Osteoblast (primary cell): ENCODE data around the gene ARHGAP1. TPM values are rescaled to one million over a fixed set of nuclear protein-coding genes. Genes with fewer than 3 reads are reported as not detected.

Source experiments
- DNase-seq: peaks from one replicate; pipeline ENCODE4 v3.0.0; 2011; ENCODE audit warnings: low spot score, mixed read lengths; ENCODE audit not compliant: insufficient read length; ENCODE audit errors: missing footprints
- H2AFZ ChIP-seq: 2 replicates; pipeline ENCODE4 v1.6.0; 2011; ENCODE audit warnings: mild to moderate bottlenecking, low read length
- H3K27ac ChIP-seq: 2 replicates; pipeline ENCODE4 v1.5.1; 2011; ENCODE audit warnings: mild to moderate bottlenecking, low read depth, low read length, moderate library complexity
- H3K27me3 ChIP-seq: 2 replicates; pipeline ENCODE4 v1.6.0; 2012; ENCODE audit warnings: mild to moderate bottlenecking, control low read depth, inconsistent platforms, low read length, moderate library complexity; ENCODE audit not compliant: insufficient read depth
- H3K36me3 ChIP-seq: 2 replicates; pipeline ENCODE4 v1.5.1; 2011; ENCODE audit warnings: mild to moderate bottlenecking, low read length, control low read depth, moderate library complexity; ENCODE audit not compliant: insufficient read depth
- H3K4me1 ChIP-seq: 2 replicates; pipeline ENCODE4 v1.5.1; 2011; ENCODE audit warnings: mild to moderate bottlenecking, low read length, control low read depth, moderate library complexity; ENCODE audit not compliant: insufficient read depth
- H3K4me2 ChIP-seq: 2 replicates; pipeline ENCODE4 v1.6.0; 2011; ENCODE audit warnings: mild to moderate bottlenecking, low read length; ENCODE audit not compliant: insufficient read depth
- H3K4me3 ChIP-seq: fragments of 200-600 bp; sonication (generic); 3 replicates; pipeline ENCODE4 v1.5.1; 2012; ENCODE audit warnings: mild to moderate bottlenecking, low read length, inconsistent platforms; ENCODE audit not compliant: insufficient read depth
- H3K79me2 ChIP-seq: 2 replicates; pipeline ENCODE4 v1.6.0; 2012; ENCODE audit warnings: mild to moderate bottlenecking, low read length, control low read depth, inconsistent platforms; ENCODE audit not compliant: insufficient read depth
- H3K9me3 ChIP-seq: 2 replicates; pipeline ENCODE4 v1.5.1; 2011; ENCODE audit warnings: low read depth, low read length, control low read depth
- H4K20me1 ChIP-seq: 2 replicates; pipeline ENCODE4 v1.6.0; 2012; ENCODE audit warnings: mild to moderate bottlenecking, low read length, control low read depth; ENCODE audit not compliant: insufficient read depth
- CTCF ChIP-seq: IDR thresholded peaks from 2 replicates; pipeline ENCODE4 v1.5.1; 2011; ENCODE audit warnings: mild to moderate bottlenecking, low read depth, low read length, moderate library complexity; ENCODE audit errors: extremely low read depth
- total RNA-seq: library from RNA; depleted of rRNA; stranded (reverse); fragments of >200 nt; gene quantifications from 2 replicates; pipeline ENCODE4 v1.2.3, GENCODE V29; 2012

Gene ARHGAP1
- total RNA-seq, 1 donor = 88.3 TPM

- Histone ChIP-seq H3K9me3 (no peaks in the 10 kb centered on the region), H3K79me2 (peaks cover 5% of the 10 kb centered on the region)
- no peak for TF ChIP-seq CTCF
Measured at GRCh38 chr11:46631676-46632075, 68.7 kb downstream of the ARHGAP1 start.

GRCh38 chr11:46630237-46630636, 70.2 kb downstream of the ARHGAP1 start:
- Histone ChIP-seq H3K9me3 (no peaks in the 10 kb centered on the region), H3K79me2 (peaks cover 14% of the 10 kb centered on the region), H3K4me1 (no peaks in the 10 kb centered on the region), H3K27me3 (no peaks in the 10 kb centered on the region), H3K4me2 (no peak overlapping the region), H3K4me3 (no peak overlapping the region), H4K20me1 (no peaks in the 10 kb centered on the region), H2AFZ (no peak overlapping the region), H3K27ac (no peak overlapping the region), H3K36me3 (peaks cover 28% of the 10 kb centered on the region)
- TF ChIP-seq CTCF = no peak
- DNase-seq = no peak

More at GRCh38 chr11:46631676-46632075, 68.7 kb downstream of the ARHGAP1 start:
- peaks cover 2% of the 10 kb centered on the region for H4K20me1 ChIP-seq
- no peaks in the 10 kb centered on the region for H3K4me1 ChIP-seq
- no peak for DNase-seq
- peaks cover 22% of the 10 kb centered on the region for H3K36me3 ChIP-seq
- no peak overlapping the region for H3K27ac ChIP-seq
- no peak overlapping the region for H2AFZ ChIP-seq
- no peaks in the 10 kb centered on the region for H3K27me3 ChIP-seq
- no peak overlapping the region for H3K4me3 ChIP-seq
- H3K4me2 ChIP-seq = no peak overlapping the region

GRCh38 chr11:46628961-46629360, 71.5 kb downstream of the ARHGAP1 start:
- H3K27ac ChIP-seq = no peak overlapping the region
- no peak for DNase-seq
- TF ChIP-seq CTCF = no peak
- no peaks in the 10 kb centered on the region for H4K20me1 ChIP-seq
- peaks cover 26% of the 10 kb centered on the region for H3K79me2 ChIP-seq
- no peaks in the 10 kb centered on the region for H3K4me1 ChIP-seq
- no peaks in the 10 kb centered on the region for H3K9me3 ChIP-seq
- no peak overlapping the region for H3K4me2 ChIP-seq
- H3K4me3 ChIP-seq = no peak overlapping the region
- H3K27me3 ChIP-seq = no peaks in the 10 kb centered on the region
- H3K36me3 ChIP-seq = peaks cover 34% of the 10 kb centered on the region
- no peak overlapping the region for H2AFZ ChIP-seq

Other genes with a start within 250 kb of the ARHGAP1 start
- gene AMBRA1, start 106.6 kb downstream of the ARHGAP1 start, total RNA-seq = 29.7 and 30.4 TPM in 2 replicates
- gene HARBI1, start 83.4 kb downstream of the ARHGAP1 start, total RNA-seq = 5.8 and 6.2 TPM in 2 replicates
- gene ATG13, start 83.1 kb downstream of the ARHGAP1 start, total RNA-seq = 70.9 and 71.9 TPM in 2 replicates
- gene ZNF408, start 412 bp upstream of the ARHGAP1 start, total RNA-seq = 16.2 and 16.3 TPM in 2 replicates
- not detected in 2 replicates for gene F2, start 18.6 kb upstream of the ARHGAP1 start, total RNA-seq
- 52.7 and 56.5 TPM in 2 replicates for gene CKAP5, start 145.7 kb upstream of the ARHGAP1 start, total RNA-seq
- 1.5 and 2.2 TPM in 2 replicates for gene LRP4, start 217.9 kb upstream of the ARHGAP1 start, total RNA-seq
- gene CSTPP1, start 236.1 kb upstream of the ARHGAP1 start, total RNA-seq = 27.1 and 31.5 TPM in 2 replicates